Lower leg skin (tissue), 4 donors: Measurements from ENCODE around the gene CRIP1. TPM values are rescaled to one million over a fixed set of nuclear protein-coding genes. Genes with fewer than 3 reads are reported as not detected.

Experiments used
- DNase-seq, 2 donors: peaks; one replicate each; pipeline ENCODE4 v3.0.0-alpha.2; 2019; ENCODE audit warnings: low spot score in 2 of 2
- H3K4me3 ChIP-seq: fragments of 200-600 bp; sonication (generic); 2 replicates; pipeline ENCODE4 v1.5.1; 2017; ENCODE audit warnings: mild to moderate bottlenecking, low read depth; ENCODE audit not compliant: poor library complexity, severe bottlenecking
- CTCF ChIP-seq, 3 donors: fragments of 450-650 bp; IDR thresholded peaks; one replicate each; pipeline ENCODE4 v1.5.1; 2016; ENCODE audit warnings: antibody characterized with exemption in 3 of 3, mild to moderate bottlenecking in 3 of 3, moderate library complexity in 2 of 3
- POLR2A ChIP-seq, 2 donors: fragments of 450-650 bp; IDR thresholded peaks; one replicate each; pipeline ENCODE4 v1.6.1; 2016 to 2017; ENCODE audit warnings: antibody characterized with exemption in 2 of 2, mild to moderate bottlenecking in 1 of 2, moderate library complexity in 1 of 2
- WGBS, 2 donors: methylation state at CpG; one replicate each; pipeline ENCODE4 v1.1.5; 2018; 5-methylcytosine and 5-hydroxymethylcytosine counted together
- intact Hi-C: fragments of 100-400 bp; cut with DNase I; formaldehyde crosslinking; loops from one replicate; pipeline ENCODE4 v1.15.0; 2023; ENCODE audit warnings: low total_unique reads
- total RNA-seq, 4 donors: library from RNA; depleted of rRNA; stranded (reverse); fragments of >200 nt; gene quantifications; one replicate each; pipeline ENCODE4 v1.1.0, GENCODE V29; 2016

The CRIP1 gene
- total RNA-seq, 4 donors from 2014 or later: 13.1 to 103 (median 63.2) TPM

- H3K4me3 ChIP-seq: no peak overlapping the region
- 81 to 89% methylated on average over 12 to 19 of the region's 19 CpGs for WGBS, 2 donors
- TF ChIP-seq POLR2A (IDR thresholded peaks at IDR 0.05): no peak
- TF ChIP-seq CTCF (IDR thresholded peaks at IDR 0.05): no peak
- intact Hi-C loops: loop anchor here (10.0 kb wide), 1 partner anchor 337 kb away; no protein-coding TSS in a partner anchor
- no peak for DNase-seq
Measured at GRCh38 chr14:105531894-105532623, 45.4 kb downstream of the CRIP1 start.

- 55 to 65% methylated on average over 10 of the region's 10 CpGs for WGBS, 2 donors
- H3K4me3 ChIP-seq: no peak overlapping the region
- no peak for DNase-seq
- TF ChIP-seq POLR2A (IDR thresholded peaks at IDR 0.05) (no peak), CTCF (IDR thresholded peaks at IDR 0.05) (no peak)
- intact Hi-C loops: loop anchor here (10.0 kb wide), 1 partner anchor 338 kb away; no protein-coding TSS in a partner anchor
Measured at GRCh38 chr14:105532735-105533141, 46.1 kb downstream of the CRIP1 start.

GRCh38 chr14:105533391-105533790 is 46.7 kb downstream of the CRIP1 start:
- DNase-seq: no peak
- WGBS, 2 donors: 78 to 86% methylated on average over 7 to 9 of the region's 9 CpGs
- no peak for TF ChIP-seq POLR2A (IDR thresholded peaks at IDR 0.05)
- no peak for TF ChIP-seq CTCF (IDR thresholded peaks at IDR 0.05)
- no peak overlapping the region for H3K4me3 ChIP-seq
- intact Hi-C loops: loop anchor here (10.0 kb wide), 1 partner anchor 339 kb away; no protein-coding TSS in a partner anchor

- no peak for DNase-seq
- intact Hi-C loops: loop anchor here (10.0 kb wide), 1 partner anchor 339 kb away; no protein-coding TSS in a partner anchor
- WGBS, 2 donors: 58 to 74% methylated on average over 21 of the region's 21 CpGs
- H3K4me3 ChIP-seq: no peak overlapping the region
- TF ChIP-seq CTCF (IDR thresholded peaks at IDR 0.05) (no peak), POLR2A (IDR thresholded peaks at IDR 0.05) (no peak)
Measured at GRCh38 chr14:105533811-105534498, 47.3 kb downstream of the CRIP1 start.

- H3K4me3 ChIP-seq: no peak overlapping the region
- 70 to 71% methylated on average over 13 of the region's 13 CpGs for WGBS, 2 donors
- TF ChIP-seq CTCF (IDR thresholded peaks at IDR 0.05): no peak
- no peak for TF ChIP-seq POLR2A (IDR thresholded peaks at IDR 0.05)
- no peak for DNase-seq
- intact Hi-C loops: loop anchor here (10.0 kb wide), 1 partner anchor 340 kb away; no protein-coding TSS in a partner anchor
Measured at GRCh38 chr14:105534586-105534985, 47.9 kb downstream of the CRIP1 start.
